GM12801 (cell line): ENCODE results near the gene PCGF5.

Experiments used
- TF ChIP-seq, protein P1 (sequence below): IDR thresholded peaks from one replicate; pipeline ENCODE4 v1.5.1; 2011; ENCODE audit warnings: control low read depth; ENCODE audit not compliant: insufficient read length; ENCODE audit errors: extremely low read depth

The PCGF5 gene

DNA sequence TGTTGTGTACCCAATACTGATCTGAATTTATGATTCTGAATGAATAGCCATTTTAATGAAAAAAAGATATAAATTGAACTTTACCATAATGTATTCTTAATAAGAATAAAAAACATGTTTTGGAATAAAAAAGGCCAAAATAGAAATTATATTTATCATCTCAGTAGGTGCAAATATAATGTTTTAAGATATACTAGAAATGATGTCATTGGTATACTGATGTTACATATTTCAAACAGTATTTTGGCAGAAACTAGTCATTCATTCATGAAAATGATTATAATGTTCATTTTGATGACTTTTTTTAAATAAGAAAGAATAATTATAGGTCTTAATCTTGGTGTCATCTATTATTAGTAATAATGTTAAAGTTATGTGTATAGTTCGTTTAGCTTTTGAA is 9.2 kb downstream of the PCGF5 start:
- TF ChIP-seq, protein P1, sequence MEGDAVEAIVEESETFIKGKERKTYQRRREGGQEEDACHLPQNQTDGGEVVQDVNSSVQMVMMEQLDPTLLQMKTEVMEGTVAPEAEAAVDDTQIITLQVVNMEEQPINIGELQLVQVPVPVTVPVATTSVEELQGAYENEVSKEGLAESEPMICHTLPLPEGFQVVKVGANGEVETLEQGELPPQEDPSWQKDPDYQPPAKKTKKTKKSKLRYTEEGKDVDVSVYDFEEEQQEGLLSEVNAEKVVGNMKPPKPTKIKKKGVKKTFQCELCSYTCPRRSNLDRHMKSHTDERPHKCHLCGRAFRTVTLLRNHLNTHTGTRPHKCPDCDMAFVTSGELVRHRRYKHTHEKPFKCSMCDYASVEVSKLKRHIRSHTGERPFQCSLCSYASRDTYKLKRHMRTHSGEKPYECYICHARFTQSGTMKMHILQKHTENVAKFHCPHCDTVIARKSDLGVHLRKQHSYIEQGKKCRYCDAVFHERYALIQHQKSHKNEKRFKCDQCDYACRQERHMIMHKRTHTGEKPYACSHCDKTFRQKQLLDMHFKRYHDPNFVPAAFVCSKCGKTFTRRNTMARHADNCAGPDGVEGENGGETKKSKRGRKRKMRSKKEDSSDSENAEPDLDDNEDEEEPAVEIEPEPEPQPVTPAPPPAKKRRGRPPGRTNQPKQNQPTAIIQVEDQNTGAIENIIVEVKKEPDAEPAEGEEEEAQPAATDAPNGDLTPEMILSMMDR = no peak

DNA sequence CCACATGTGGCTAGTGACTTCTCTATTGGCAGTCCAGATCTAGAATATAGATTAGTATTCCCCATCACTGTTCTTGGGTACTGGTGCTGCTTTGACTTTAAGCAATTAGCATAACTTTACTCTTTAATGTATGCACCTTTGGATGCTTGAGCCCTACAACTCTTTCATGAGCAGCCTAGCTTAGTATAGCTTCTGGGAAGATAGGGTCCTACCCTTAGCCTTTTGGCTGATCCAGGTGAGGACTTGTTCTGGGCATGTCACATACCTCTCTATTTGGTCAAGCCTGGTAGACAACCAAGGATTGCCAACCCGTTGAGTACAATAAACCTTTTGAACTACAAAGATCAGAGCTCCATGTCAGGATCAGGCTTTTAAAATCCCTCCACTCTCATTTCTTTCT is 17.7 kb downstream of the PCGF5 start:
- TF ChIP-seq, protein P1 = no peak

DNA sequence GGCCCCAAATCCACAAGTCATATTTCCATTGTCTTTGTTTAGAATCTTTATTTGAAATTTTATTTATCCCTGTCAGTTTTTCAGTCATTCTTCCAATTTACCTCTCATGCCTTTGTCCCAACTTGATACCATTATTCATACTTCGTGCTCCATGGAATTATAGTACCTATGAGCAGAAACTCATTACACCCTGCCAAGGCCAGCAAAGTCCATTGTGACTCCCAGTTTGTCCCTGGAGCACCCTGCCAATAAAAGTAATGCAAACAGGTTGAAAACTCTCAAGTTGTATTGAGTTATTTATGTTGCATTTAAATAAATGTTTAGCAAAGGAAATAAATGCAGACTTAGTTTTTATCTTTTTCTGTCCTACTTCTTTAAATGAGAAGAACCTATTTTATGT is 19.3 kb downstream of the PCGF5 start:
- TF ChIP-seq, protein P1 = no peak

DNA sequence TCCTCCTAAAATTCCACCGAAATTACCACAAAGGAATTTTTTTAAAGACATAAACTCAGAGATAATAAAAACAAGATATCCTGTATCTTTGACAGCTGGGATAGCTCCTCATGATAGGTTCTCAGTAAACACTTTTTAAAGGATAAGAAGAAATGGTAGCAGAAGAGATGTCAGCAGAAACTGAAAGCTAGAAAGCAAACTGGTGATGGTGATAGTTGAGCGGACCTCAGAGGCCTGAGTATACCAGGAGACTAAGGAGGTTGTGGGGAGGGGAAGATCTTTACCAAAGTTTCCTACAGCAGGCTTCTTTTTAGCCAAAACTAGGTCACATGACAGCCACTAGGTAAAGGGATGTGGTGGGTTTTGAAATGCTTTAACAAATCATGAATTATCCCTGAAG is 22.5 kb downstream of the PCGF5 start:
- TF ChIP-seq, protein P1 = no peak

DNA sequence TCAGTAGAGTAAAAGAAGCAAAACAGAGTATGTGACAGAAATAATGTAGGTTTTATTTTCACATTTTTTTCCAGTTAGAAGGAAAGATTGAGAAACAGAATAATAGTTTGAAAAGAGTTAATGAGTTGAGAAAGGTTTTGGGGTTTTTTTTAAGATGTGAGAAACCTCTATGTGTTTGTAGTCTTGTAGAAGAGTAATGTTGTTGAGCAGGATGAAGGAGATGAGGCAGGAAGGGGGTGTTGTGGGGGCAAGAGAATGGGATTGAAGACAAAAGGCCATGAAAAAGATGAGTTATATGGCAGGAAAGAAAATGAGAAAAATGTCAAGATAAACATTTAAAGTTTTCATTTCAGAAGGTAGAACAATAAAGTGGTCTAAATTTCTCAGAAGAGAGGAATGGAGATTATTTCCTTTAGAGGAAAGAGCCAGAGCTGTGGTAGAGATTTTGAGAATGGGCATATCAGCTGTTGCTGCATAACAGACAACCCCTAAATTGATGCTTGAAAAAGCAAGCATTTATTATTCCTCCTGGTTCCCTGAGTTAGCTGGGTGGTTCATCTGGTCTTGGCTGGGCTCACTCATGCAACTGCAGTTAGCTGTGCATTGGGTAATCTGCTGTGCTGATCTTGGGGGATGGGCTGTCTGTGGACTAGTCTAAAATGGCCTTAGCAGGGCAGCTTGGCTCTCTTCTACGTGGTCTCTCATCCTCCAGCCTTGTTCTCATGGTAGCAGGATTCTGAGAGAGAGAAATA is 27.1 kb downstream of the PCGF5 start:
- TF ChIP-seq, protein P1 = no peak

DNA sequence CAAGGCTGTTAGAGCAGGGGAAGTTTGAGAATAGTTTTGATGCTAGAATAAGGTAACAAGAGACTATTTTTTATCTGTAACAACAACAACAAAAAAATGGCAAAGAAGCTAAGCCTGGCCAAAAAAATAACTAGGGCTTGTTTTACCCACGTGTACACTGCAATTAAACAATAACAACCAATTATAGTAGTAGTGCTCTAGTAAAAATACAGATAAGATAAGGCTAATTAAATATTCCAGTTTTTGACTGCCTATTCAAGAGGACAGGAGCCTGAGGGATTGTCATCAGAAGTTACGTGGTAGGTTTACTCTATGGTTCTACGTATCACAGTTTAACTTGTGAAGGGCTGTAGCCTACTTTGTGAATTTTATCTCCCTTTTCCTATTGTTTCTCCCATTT is 29.2 kb downstream of the PCGF5 start:
- TF ChIP-seq, protein P1 = no peak

DNA sequence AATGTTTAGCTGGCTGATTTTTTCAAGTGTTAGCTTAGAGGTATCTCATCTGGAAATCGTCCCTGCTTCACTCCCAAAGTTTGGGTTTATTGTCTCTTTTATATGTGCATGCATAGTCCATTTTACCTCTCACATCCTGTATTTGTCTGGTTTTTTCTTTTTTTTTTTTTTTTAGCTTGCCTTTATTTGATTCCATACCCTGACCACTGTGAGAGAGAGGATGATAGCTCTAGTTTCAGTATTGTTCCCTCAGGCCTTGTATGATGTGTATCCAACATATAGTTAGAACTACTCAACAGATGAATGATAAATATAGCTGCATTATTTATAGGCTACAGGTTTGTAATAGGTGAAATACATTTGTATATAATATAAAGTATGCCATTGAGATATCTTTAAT is 29.9 kb downstream of the PCGF5 start:
- TF ChIP-seq, protein P1 = no peak
